GM12873 (cell line): ENCODE results near the gene TAOK2.

Source experiments
- CTCF ChIP-seq: IDR thresholded peaks from 2 replicates; pipeline ENCODE4 v1.5.1; 2012; ENCODE audit warnings: low read depth, mild to moderate bottlenecking, moderate library complexity, low read length, control low read depth; ENCODE audit not compliant: insufficient read depth; ENCODE audit errors: missing control alignments

TAOK2 gene

DNA sequence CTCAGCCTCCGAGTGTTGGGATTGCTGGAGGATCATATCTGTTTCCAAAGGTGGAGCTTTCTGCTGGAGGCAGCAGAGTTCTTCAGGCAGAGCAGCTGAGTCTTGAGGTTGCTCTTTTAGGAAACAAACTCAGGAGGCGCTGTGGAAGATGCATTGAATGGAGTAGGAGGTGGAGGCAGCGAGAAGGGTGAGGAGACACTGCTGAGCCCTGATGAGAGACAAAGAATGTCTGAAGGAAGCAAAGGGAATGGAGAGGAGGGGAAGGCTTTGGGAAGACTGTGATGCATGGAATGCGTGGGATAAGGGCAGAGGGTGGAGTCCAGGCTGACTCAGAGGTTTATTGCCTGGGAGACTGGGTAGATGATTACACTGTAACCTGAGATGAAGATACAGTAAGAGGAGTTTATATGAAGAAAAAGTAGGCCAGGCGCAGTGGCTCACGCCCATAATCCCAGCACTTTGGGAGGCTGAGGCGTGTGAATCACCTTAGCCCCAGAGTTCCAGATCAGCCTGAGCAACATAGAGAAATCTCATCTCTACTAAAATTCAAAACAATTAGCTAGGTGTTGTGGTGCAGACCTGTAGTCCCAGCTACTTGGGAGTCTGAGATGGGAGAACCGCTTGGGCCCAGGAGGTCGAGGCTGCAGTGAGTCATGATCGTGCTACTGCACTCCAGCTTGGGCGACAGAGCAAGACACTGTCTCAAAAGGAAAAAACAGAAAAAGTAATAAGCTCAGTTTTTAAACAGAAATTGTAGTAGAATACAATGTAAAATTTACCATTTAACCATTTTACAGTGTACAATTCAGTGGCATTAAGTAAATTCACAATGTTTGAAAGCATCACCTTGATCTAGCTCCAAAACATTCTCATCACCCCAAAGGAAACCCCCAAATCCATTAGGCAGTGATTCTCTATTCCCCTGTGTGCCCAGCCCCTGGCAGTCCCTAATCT, 29.5 kb upstream of the TAOK2 start:
- no peak for TF ChIP-seq CTCF

DNA sequence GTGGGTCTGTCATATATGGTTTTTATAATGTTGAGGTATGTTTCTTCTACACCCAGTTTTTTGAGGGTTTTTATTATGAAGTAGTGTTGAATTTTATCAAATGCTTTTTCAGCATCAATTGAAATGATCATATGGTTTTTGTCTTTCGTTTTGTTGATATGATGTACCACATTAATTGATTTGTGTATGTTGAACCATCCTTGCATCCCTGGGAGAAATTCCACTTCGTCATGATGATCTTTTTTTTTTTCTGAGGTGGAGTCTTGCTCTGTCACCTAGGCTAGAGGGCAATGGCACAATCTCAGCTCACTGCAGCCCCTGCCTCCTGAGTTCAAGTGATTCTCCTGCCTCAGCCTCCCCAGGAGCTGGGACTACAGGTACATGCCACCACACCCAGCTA, 25.8 kb upstream of the TAOK2 start:
- TF ChIP-seq CTCF = no peak

GRCh38 chr16:29950806-29951461, 22.7 kb upstream of the TAOK2 start:
- TF ChIP-seq CTCF = no peak

DNA sequence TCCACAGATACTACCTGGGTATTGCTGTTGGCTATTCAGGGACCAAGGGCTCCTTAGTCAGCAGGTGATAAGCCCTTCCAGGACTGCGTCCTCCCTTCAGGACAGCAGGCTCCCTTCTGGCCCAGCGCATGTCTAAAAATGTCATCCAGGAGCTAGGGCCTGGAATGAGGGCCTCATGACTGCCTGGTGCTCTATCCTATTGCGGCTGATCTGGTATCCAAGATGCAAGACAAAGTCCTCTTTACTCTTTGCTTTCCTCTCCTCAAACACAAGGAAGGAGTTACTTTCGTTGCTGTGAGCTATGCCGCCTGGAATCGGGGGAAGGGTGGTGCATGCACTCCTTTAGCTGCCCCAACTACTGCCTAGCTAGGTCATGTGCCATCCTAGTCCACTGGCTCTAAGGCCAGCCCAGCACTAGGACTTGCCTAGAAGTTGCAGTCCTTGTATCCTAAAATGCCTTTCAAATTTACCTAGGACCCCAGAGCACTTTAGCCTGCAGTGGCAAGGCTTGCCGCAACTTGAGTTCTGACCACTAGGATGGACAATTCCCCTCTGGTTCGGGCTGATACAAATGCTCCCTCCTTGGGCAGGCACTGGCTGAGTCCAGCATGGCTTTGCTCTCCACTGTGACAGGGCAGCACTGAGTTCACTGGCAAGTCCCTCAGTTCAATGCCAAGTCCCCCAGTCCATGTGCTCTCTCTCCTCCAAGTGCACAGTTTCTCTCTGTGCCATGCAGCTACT, 21.9 kb upstream of the TAOK2 start:
- TF ChIP-seq CTCF = no peak

DNA sequence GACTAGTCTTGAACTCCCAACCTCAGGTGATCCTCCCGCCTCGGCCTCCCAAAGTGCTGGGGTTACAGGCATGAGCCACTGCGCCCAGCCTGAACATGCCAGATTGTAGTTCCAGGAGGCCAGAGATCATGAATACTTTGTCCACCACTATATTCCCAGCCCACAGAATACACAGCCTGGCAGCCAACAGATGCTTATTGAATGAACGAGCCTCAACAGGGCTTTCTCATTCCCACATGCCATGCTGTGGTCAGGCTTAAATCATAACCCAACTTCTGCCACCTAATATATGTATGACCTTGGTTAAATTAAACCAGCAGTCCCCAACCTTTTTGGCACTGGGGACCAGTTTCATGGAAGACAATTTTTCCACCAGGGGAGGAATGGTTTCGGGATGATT, 14.9 kb upstream of the TAOK2 start:
- TF ChIP-seq CTCF = no peak

- no peak for TF ChIP-seq CTCF
Observed at GRCh38 chr16:29959293-29959692, 14.4 kb upstream of the TAOK2 start.

GRCh38 chr16:29961127-29961478, 12.6 kb upstream of the TAOK2 start:
- TF ChIP-seq CTCF = no peak
